DND-41 (cell line): ENCODE results near the gene LIMK2.
A peak's percentile ranks its signal among the peaks of the same experiment; 100 is the strongest.

Source experiments
- ATAC-seq: fragments of 200-7000 bp; cut with Tn5 transposase; 3 replicates; pipeline ENCODE4 v1.9.1; 2021; ENCODE audit warnings: low read depth; ENCODE audit not compliant: insufficient read depth
- DNase-seq: peaks from one replicate; pipeline ENCODE4 v3.0.0-alpha.2; 2020
- H2AFZ ChIP-seq: 2 replicates; pipeline ENCODE4 v1.6.0; 2012; ENCODE audit warnings: low read depth, low read length
- H3K27ac ChIP-seq: 2 replicates; pipeline ENCODE4 v1.5.1; 2012; ENCODE audit warnings: low read length, inconsistent platforms
- H3K27me3 ChIP-seq: fragments of 200-600 bp; sonication (generic); 2 replicates; pipeline ENCODE4 v1.6.0; 2012; ENCODE audit warnings: low read length, mild to moderate bottlenecking, inconsistent platforms; ENCODE audit not compliant: insufficient read depth, poor library complexity
- H3K36me3 ChIP-seq: 2 replicates; pipeline ENCODE4 v1.5.1; 2012; ENCODE audit warnings: low read length, inconsistent platforms; ENCODE audit not compliant: insufficient read depth
- H3K4me1 ChIP-seq: 2 replicates; pipeline ENCODE4 v1.5.1; 2012; ENCODE audit warnings: mild to moderate bottlenecking, low read length; ENCODE audit not compliant: insufficient read depth
- H3K4me2 ChIP-seq: 2 replicates; pipeline ENCODE4 v1.6.0; 2012; ENCODE audit warnings: mild to moderate bottlenecking, moderate library complexity, low read length, inconsistent platforms; ENCODE audit not compliant: insufficient read depth
- H3K4me3 ChIP-seq, 2 experiments: fragments of 200-600 bp in 1 of 2; shearing (Covaris generic) in 1 of 2; 2 replicates each; pipeline ENCODE4 v1.5.1; 2012 to 2016; ENCODE audit warnings: inconsistent platforms in 2 of 2, low read length in 2 of 2, mild to moderate bottlenecking in 2 of 2, low read depth in 1 of 2, moderate library complexity in 1 of 2
- H3K79me2 ChIP-seq: 2 replicates; pipeline ENCODE4 v1.6.0; 2012; ENCODE audit warnings: low read length, inconsistent platforms; ENCODE audit not compliant: insufficient read depth
- H3K9ac ChIP-seq: 2 replicates; pipeline ENCODE4 v1.6.0; 2012; ENCODE audit warnings: low read depth, mild to moderate bottlenecking, inconsistent platforms, low read length, moderate library complexity
- H3K9me3 ChIP-seq: 2 replicates; pipeline ENCODE4 v1.5.1; 2012; ENCODE audit warnings: low read length, moderate library complexity, mild to moderate bottlenecking, inconsistent platforms; ENCODE audit not compliant: insufficient read depth, severe bottlenecking
- H4K20me1 ChIP-seq: 2 replicates; pipeline ENCODE4 v1.6.0; 2012; ENCODE audit warnings: low read length; ENCODE audit not compliant: insufficient read depth
- EZH2 ChIP-seq: IDR thresholded peaks from 3 replicates; pipeline ENCODE4 v1.6.1; 2012; ENCODE audit warnings: borderline replicate concordance, low read depth, mild to moderate bottlenecking, moderate library complexity, low read length, inconsistent platforms; ENCODE audit not compliant: severe bottlenecking
- TF ChIP-seq, protein P1 (sequence below): IDR thresholded peaks from 2 replicates; pipeline ENCODE4 v1.5.1; 2012; ENCODE audit warnings: borderline replicate concordance, low read length, moderate library complexity, mild to moderate bottlenecking; ENCODE audit not compliant: poor library complexity, severe bottlenecking; ENCODE audit errors: extremely low read depth

Gene LIMK2

GRCh38 chr22:31292236-31292989, 80.3 kb downstream of the LIMK2 start, which contains the start of gene PIK3IP1:
Gene PIK3IP1, minus strand, starts transcription at chr22:31292488. Its CDS starts 144 bp downstream, at chr22:31292344.
- Histone ChIP-seq H3K27ac (peak within 1 kb of the TSS; percentile 60), H4K20me1 (no peaks in the 10 kb centered on the region), H2AFZ (peak within 1 kb of the TSS; percentile 80), H3K4me2 (peak within 1 kb of the TSS; percentile 89), H3K27me3 (no peaks in the 10 kb centered on the region), H3K9ac (peak within 1 kb of the TSS; percentile 58), H3K9me3 (no peaks in the 10 kb centered on the region), H3K4me1 (peaks cover 35% of the 10 kb centered on the region), H3K79me2 (no peaks in the 10 kb centered on the region), H3K4me3 (peak within 1 kb of the TSS; percentile 25 to 66; a peak in 3 of 4 replicates), H3K36me3 (peaks cover 5% of the 10 kb centered on the region; the same call in 1 of the 2 replicates)
- DNase-seq: peak; percentile 82
- peak; percentile 67 for ATAC-seq
- TF ChIP-seq, protein P1, sequence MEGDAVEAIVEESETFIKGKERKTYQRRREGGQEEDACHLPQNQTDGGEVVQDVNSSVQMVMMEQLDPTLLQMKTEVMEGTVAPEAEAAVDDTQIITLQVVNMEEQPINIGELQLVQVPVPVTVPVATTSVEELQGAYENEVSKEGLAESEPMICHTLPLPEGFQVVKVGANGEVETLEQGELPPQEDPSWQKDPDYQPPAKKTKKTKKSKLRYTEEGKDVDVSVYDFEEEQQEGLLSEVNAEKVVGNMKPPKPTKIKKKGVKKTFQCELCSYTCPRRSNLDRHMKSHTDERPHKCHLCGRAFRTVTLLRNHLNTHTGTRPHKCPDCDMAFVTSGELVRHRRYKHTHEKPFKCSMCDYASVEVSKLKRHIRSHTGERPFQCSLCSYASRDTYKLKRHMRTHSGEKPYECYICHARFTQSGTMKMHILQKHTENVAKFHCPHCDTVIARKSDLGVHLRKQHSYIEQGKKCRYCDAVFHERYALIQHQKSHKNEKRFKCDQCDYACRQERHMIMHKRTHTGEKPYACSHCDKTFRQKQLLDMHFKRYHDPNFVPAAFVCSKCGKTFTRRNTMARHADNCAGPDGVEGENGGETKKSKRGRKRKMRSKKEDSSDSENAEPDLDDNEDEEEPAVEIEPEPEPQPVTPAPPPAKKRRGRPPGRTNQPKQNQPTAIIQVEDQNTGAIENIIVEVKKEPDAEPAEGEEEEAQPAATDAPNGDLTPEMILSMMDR: peak; percentile 58
- TF ChIP-seq EZH2: no peak

GRCh38 chr22:31295360-31295759, 83.3 kb downstream of the LIMK2 start:
- DNase-seq (no peak), ATAC-seq (no peak)
- Histone ChIP-seq H3K36me3 (no peaks in the 10 kb centered on the region), H3K79me2 (no peaks in the 10 kb centered on the region), H4K20me1 (no peaks in the 10 kb centered on the region), H3K27me3 (no peaks in the 10 kb centered on the region), H2AFZ (no peak overlapping the region), H3K4me2 (no peak overlapping the region), H3K4me1 (peaks cover 25% of the 10 kb centered on the region), H3K9ac (no peak overlapping the region), H3K27ac (no peak overlapping the region), H3K9me3 (no peaks in the 10 kb centered on the region), H3K4me3 (no peak overlapping the region)
- no peak for TF ChIP-seq EZH2
- TF ChIP-seq, protein P1: no peak

DNA sequence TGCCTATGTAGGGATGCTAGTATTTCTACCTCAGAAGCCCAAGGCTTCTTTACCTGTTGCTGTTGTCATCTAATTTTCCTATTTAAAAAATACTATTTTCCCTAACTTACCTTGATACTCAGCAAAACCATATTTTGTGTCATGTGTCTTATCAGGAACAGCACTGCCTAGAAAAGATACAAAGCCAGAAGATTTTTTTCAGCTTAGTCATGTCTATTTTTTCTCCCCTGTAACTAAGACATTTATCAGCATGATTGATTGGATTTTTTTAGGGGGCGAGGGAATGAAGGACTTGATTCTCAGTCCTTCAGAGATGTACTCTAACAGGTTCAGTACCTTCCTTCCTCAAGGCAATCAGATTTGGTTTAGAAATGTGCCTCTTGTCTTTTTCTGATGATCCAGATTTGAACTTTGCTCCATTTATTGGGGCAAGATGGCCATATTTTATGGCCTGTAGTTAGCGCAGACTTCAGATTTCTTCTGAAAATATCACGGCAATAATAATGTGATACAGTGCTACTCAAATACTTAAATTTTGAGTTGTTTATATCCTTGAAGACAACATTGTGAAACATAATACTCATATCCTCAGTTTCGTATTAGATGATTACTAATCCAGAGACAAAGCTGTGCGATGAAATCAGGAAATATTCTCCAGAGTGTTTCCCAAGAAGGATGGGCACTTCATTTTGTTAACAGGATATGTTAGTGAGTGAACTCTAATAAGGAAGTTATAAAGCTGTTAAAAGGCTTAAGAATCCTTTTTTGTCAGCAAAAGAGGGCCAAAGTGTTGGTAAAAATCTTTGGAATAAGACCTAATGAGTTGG, 83.9 kb downstream of the LIMK2 start:
- Histone ChIP-seq H3K27ac (no peak overlapping the region), H3K4me2 (no peak overlapping the region), H3K36me3 (no peaks in the 10 kb centered on the region), H3K4me1 (peaks cover 20% of the 10 kb centered on the region), H3K9ac (no peak overlapping the region), H3K79me2 (no peaks in the 10 kb centered on the region), H4K20me1 (no peaks in the 10 kb centered on the region), H3K9me3 (no peaks in the 10 kb centered on the region), H3K4me3 (no peak overlapping the region), H3K27me3 (no peaks in the 10 kb centered on the region), H2AFZ (no peak overlapping the region)
- ATAC-seq: no peak
- DNase-seq: no peak
- TF ChIP-seq, protein P1: no peak
- no peak for TF ChIP-seq EZH2
